Stomach smooth muscle (tissue), 2 donors: ENCODE results near the gene ADISSP.

Experiments used
- H3K27ac ChIP-seq: one replicate; pipeline ENCODE4 v1.7.0; 2013; ENCODE audit warnings: mild to moderate bottlenecking, low read length, inconsistent platforms
- H3K27me3 ChIP-seq, 2 donors: one replicate each; pipeline ENCODE4 v1.7.0; 2013; ENCODE audit warnings: low read length in 2 of 2; ENCODE audit not compliant: insufficient read depth in 2 of 2, control insufficient read depth in 1 of 2
- H3K36me3 ChIP-seq, 2 donors: one replicate each; pipeline ENCODE4 v1.7.0; 2013; ENCODE audit warnings: low read length in 2 of 2; ENCODE audit not compliant: control insufficient read depth in 2 of 2, insufficient read depth in 2 of 2
- H3K4me1 ChIP-seq: one replicate; pipeline ENCODE4 v1.7.0; 2013; ENCODE audit warnings: low read length; ENCODE audit not compliant: control insufficient read depth, insufficient read depth
- H3K4me3 ChIP-seq, 2 donors: one replicate each; pipeline ENCODE4 v1.7.0; 2013; ENCODE audit warnings: low read length in 2 of 2
- H3K9ac ChIP-seq, 2 donors: one replicate each; pipeline ENCODE4 v1.7.0; 2013; ENCODE audit warnings: low read length in 2 of 2, mild to moderate bottlenecking in 1 of 2
- H3K9me3 ChIP-seq, 2 donors: one replicate each; pipeline ENCODE4 v1.7.0; 2013; ENCODE audit warnings: low read length in 2 of 2; ENCODE audit not compliant: control insufficient read depth in 2 of 2
- donor health status: healthy.
- donor health status: Pancreatic carcinoma.

ADISSP gene

GRCh38 chr20:3786665-3787323 lies 19.2 kb upstream of the ADISSP start, which contains the start of gene CENPB:
TSS of gene CENPB (minus strand) at chr20:3786740. CDS start at chr20:3786483, 257 bp downstream.
- H3K9ac ChIP-seq = peak within 1 kb of the TSS; percentile 50 to 72
- H3K4me1 ChIP-seq = peaks cover 32% of the 10 kb centered on the region
- H3K36me3 ChIP-seq = no peaks in the 10 kb centered on the region
- H3K9me3 ChIP-seq = no peaks in the 10 kb centered on the region
- peak within 1 kb of the TSS; percentile 57 to 85 for H3K4me3 ChIP-seq
- H3K27me3 ChIP-seq = no peaks in the 10 kb centered on the region
- H3K27ac ChIP-seq = peak within 1 kb of the TSS; percentile 62

- Histone ChIP-seq H3K9ac (peak overlapping the region; percentile 49 to 72), H3K36me3 (no peaks in the 10 kb centered on the region), H3K4me3 (peak overlapping the region; percentile 57 to 85), H3K9me3 (no peaks in the 10 kb centered on the region), H3K4me1 (peaks cover 33% of the 10 kb centered on the region), H3K27ac (peak overlapping the region; percentile 62), H3K27me3 (no peaks in the 10 kb centered on the region)
These were observed 18.6 kb upstream of the ADISSP start for GRCh38 chr20:3786126-3786484.

- Histone ChIP-seq H3K4me3 (peak overlapping the region; percentile 57 to 85), H3K27me3 (no peaks in the 10 kb centered on the region), H3K9me3 (no peaks in the 10 kb centered on the region), H3K27ac (peak overlapping the region; percentile 62), H3K4me1 (peaks cover 36% of the 10 kb centered on the region), H3K36me3 (no peaks in the 10 kb centered on the region), H3K9ac (peak overlapping the region; percentile 49 to 72)
These were observed 17.9 kb upstream of the ADISSP start for GRCh38 chr20:3785240-3786125.

GRCh38 chr20:3784863-3785239 lies 17.3 kb upstream of the ADISSP start:
- Histone ChIP-seq H3K9ac (peak overlapping the region; percentile 49 to 72), H3K27ac (peak overlapping the region; percentile 6), H3K4me3 (peak overlapping the region; percentile 57 to 85), H3K9me3 (no peaks in the 10 kb centered on the region), H3K4me1 (peaks cover 36% of the 10 kb centered on the region), H3K27me3 (no peaks in the 10 kb centered on the region), H3K36me3 (no peaks in the 10 kb centered on the region)

- no peaks in the 10 kb centered on the region for H3K36me3 ChIP-seq
- H3K4me1 ChIP-seq = peaks cover 36% of the 10 kb centered on the region
- no peak overlapping the region for H3K27ac ChIP-seq
- H3K4me3 ChIP-seq = peak overlapping the region; percentile 22 to 85
- peak overlapping the region; percentile 1 to 72 for H3K9ac ChIP-seq
- no peaks in the 10 kb centered on the region for H3K9me3 ChIP-seq
- H3K27me3 ChIP-seq = no peaks in the 10 kb centered on the region
These were observed 16.8 kb upstream of the ADISSP start for GRCh38 chr20:3784216-3784853.

- Histone ChIP-seq H3K9me3 (no peaks in the 10 kb centered on the region), H3K4me1 (peaks cover 36% of the 10 kb centered on the region), H3K27ac (no peak overlapping the region), H3K4me3 (no peak overlapping the region), H3K36me3 (no peaks in the 10 kb centered on the region), H3K27me3 (no peaks in the 10 kb centered on the region), H3K9ac (peak overlapping the region in 1 of 2 donors; percentile 29)
These were observed 16.1 kb upstream of the ADISSP start for GRCh38 chr20:3783511-3784195.

- Histone ChIP-seq H3K9ac (no peak overlapping the region), H3K4me3 (no peak overlapping the region), H3K4me1 (peaks cover 42% of the 10 kb centered on the region), H3K27me3 (no peaks in the 10 kb centered on the region), H3K9me3 (no peaks in the 10 kb centered on the region), H3K27ac (no peak overlapping the region), H3K36me3 (no peaks in the 10 kb centered on the region)
These were observed 15.5 kb upstream of the ADISSP start for GRCh38 chr20:3783068-3783489.

- Histone ChIP-seq H3K27ac (no peak overlapping the region), H3K4me1 (peaks cover 46% of the 10 kb centered on the region), H3K36me3 (no peaks in the 10 kb centered on the region), H3K4me3 (no peak overlapping the region), H3K27me3 (no peaks in the 10 kb centered on the region), H3K9me3 (no peaks in the 10 kb centered on the region), H3K9ac (no peak overlapping the region)
These were observed 15.0 kb upstream of the ADISSP start for GRCh38 chr20:3782597-3782996.

- Histone ChIP-seq H3K27ac (peak within 1 kb of the TSS; percentile 55), H3K36me3 (no peaks in the 10 kb centered on the region), H3K9ac (no peak within 1 kb of the TSS), H3K4me1 (peaks cover 53% of the 10 kb centered on the region), H3K4me3 (peak within 1 kb of the TSS; percentile 61 to 74), H3K27me3 (no peaks in the 10 kb centered on the region), H3K9me3 (no peaks in the 10 kb centered on the region)
These were observed 13.8 kb upstream of the ADISSP start, which contains the start of gene SPEF1 for GRCh38 chr20:3781153-3781910. TSS of gene SPEF1 (minus strand) at chr20:3781448. CDS start at chr20:3781287, 161 bp downstream.

GRCh38 chr20:3778976-3779375 lies 11.4 kb upstream of the ADISSP start:
- no peak overlapping the region for H3K4me3 ChIP-seq
- H3K4me1 ChIP-seq = peaks cover 30% of the 10 kb centered on the region
- no peak overlapping the region for H3K27ac ChIP-seq
- no peaks in the 10 kb centered on the region for H3K27me3 ChIP-seq
- H3K9ac ChIP-seq = no peak overlapping the region
- no peaks in the 10 kb centered on the region for H3K9me3 ChIP-seq
- H3K36me3 ChIP-seq = no peaks in the 10 kb centered on the region
